Measurements from ENCODE around the gene KRT40. TPM values are rescaled to one million over a fixed set of nuclear protein-coding genes. Genes with fewer than 3 reads are reported as not detected.
A peak's percentile ranks its signal among the peaks of the same experiment; 100 is the strongest.
"Not testable (repeated sequence)": the region's sequence is repeated elsewhere in the genome, so short reads cannot be mapped to it uniquely, and the experiment has no call there.

Gene KRT40
- total RNA-seq (ENCODE audit: insufficient read depth, low replicate concordance) = not detected

DNA sequence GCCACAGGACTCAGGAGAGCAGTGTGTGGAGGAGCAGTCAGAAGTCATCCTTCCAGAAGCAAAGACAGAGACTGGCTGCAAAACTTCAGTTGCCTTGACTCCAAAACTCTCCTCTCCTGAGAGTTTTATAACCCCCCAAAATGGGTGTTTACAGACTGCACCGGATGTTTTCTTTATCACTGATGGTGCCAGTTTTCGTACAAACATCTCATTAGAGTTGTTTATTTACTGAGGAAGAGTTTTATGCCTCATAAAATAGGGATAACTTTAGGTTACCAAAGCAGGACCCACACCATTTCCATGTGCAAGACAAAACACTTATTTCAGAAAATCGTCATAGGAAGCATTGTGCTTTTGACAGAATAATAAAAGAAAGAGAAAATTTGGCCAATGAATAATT lies at the start of gene KRT40:
KRT40 (minus strand) TSS at position 101 of the 400 bp plus-strand sequence; CDS start at position 48, 53 bp downstream.
- DNase-seq (ENCODE audit: low spot score) = no peak

DNA sequence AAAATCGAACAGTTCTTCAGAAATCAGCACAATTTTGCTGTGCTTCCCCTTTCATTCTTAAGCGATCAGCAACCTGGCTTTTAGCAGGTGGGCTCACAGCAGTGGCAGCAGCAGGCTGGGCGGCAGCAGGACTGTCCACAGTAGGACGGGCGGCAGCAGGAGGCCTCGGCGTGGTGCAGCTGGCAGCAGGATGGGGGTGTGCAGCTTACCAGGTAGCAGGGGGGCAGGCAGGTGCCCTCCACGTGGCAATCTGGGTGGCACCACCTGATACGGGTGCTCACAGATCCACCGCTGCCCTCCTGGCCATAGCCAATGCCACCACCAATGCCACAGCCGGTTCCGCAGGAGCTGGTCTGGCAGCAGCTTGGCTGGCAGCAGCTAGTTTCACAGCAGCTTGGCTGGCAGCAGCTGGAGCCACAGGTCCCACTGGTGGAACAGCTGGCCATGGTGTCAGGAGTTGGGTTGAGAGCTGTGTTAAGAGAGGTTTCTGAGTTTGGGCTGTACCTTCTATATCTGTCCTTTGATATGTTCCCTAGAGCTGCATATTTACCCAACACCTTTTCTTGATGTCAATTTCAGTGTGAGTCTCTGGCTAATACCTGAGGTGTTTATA lies 45.6 kb upstream of the KRT40 start, which contains the start of gene KRTAP1-4:
KRTAP1-4 (minus strand) TSS at position 563 of the 613 bp plus-strand sequence; CDS start at position 446, 117 bp downstream.
- DNase-seq (ENCODE audit: low spot score) = no peak

DNA sequence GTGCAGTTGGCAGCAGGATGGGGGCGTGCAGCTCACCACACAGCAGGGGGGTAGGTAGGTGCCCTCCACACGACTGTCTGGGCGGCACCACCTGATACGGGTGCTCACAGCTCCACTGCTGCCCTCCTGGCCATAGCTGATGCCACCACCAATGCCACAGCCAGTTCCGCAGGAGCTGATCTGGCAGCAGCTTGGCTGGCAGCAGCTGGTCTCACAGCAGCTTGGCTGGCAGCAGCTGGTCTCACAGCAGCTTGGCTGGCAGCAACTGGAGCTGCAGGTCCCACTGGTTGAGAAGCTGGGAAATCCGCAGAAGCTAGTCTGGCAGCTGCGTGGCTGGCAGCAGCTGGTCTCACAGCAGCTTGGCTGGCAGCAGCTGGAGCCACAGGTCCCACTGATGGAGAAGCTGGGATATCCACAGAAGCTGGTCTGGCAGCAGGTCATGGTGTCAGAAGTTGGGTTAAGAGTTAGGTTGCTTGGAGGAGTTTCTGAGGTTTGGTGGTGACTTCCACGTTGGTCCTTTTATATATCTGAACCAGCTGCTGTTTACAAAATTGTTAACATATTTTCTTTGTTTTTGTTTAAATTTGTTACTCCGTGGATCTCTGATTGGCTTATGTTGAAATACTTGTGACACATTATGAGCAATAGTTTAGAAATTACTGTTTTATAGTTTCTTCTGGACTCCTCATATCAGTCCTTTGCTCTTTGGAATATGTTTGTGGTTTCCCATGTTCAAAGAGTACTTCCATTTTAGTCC lies 42.8 kb upstream of the KRT40 start, which contains the start of gene KRTAP1-5:
KRTAP1-5 (minus strand) TSS at position 494 of the 757 bp plus-strand sequence; CDS start at position 441, 53 bp downstream.
- DNase-seq (ENCODE audit: low spot score) = no peak

DNA sequence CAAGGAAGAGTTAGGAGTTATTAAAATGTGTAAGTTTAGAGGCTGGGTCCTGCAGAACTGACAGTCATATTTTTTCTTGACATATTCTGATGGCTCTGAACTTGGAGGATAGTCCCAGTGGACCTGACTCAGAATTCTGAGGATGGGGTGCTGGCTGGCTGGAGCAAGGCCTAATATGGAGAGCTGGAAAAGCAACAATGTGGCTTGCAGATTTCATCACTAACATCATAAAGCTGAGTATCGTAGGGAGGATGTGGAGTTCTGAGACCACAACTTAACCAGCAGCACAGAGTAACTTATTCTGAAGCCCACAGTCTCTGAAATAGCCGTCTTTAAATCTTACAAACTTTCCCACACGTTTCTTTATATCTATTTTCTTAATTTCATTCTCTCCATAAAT lies 40.6 kb upstream of the KRT40 start:
- DNase-seq (ENCODE audit: low spot score) = no peak

DNA sequence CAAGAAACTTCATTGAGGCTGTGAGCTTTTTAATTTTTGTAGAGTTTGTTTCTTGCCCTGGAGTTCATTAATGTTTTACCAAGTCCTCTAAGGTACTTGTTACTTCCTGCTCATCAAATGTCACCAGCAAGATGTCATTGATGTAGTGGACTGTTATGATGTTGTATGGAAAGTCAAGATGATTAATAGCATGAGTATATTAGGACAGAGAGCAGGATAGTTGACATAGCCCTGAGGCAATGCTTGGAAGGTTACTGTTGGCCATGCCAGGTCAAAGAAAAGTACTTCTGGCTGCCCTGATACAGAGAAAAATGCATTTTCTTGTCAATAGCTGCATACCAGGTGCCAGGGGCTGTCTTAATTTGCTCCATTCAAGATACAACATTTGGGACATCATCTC lies 36.2 kb upstream of the KRT40 start:
- no peak for DNase-seq (ENCODE audit: low spot score)

DNA sequence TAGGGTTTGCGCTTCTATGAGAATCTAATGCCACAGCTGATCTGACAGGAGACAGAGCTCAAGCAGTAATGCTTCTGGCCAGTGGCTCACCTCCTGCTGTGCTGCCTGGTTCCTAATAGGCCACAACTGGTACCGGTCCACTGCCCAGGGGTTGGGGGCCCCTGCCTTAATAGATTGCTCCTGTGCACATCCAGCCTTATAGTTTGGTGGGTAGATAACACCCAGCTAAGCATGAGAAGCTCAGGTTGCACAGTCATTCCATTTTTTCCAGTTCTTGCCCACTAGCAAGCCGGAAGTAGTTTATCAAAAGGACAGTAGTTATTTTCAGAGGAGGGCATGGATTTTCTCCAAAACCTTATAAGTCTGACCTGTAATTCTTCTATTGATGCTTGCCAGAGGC lies 35.3 kb upstream of the KRT40 start:
- no peak for DNase-seq (ENCODE audit: low spot score)

DNA sequence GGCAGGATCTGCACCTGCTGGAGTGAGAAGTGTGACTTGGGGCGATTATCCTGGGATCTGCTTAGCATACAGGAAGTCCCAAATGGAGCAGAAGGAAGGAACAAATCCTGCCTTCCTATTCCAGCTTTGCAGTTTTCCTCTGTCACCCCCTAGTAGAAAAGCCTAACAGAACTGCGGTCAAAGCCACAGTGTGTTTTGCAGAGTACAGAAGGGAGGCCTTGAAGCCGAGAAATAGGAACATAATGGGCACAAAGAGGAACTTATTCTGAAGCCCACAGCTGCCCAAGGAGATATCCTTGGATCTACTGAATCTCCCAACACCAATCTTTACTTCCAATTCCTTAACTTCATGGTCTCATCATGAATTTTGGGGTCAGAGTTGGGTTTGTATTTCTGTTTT lies 34.4 kb upstream of the KRT40 start:
- no peak for DNase-seq (ENCODE audit: low spot score)

DNA sequence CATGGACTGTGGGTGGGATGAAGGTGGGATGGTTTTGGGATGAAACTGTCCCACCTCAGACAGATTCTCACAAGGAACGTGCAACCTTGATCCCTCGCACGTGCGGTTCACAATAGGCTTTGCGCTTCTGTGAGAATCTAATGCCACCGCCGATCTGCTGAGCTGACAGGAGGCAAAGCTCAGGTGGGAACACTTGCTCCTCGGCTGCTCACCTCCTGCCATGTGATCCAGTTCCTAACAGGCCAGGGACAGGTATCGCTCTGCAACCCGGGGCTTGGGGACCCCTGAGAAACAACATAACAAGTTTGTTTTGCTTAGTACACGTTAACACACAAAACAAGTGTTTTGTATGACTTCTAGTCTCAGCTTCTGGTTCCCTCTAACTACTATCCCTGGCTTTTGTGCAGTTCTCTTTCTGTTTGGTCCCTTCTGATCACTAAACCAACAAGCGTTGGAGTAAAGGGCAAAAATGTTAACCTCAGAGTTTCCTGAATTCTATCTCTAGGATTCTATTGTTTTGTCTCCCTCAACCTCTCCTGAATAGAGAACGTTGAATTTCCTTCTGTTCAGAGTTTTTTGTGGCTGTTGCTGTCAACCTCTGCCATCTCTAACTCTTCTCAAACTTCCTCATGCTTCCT lies 32.6 kb upstream of the KRT40 start:
- no peak for DNase-seq (ENCODE audit: low spot score)

DNA sequence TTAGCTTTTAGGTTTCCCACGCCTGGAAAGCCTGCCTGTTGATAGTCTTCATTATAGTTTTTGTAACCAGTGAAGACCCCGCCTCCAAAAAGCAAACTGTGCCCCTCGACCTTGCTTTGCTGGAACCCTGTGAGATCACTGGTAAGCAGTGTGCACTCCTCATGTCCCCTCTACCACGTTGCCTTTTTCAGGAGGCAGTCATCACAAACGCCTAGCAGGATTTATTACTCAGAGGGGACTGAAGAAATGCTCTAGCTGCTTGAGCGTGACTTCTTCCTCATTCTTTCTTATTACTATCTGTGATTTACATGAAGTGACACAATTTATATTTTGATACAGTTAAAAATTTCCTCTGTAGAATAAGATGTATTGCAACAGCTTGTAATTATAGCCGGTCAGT lies 31.3 kb upstream of the KRT40 start:
- no peak for DNase-seq (ENCODE audit: low spot score)

DNA sequence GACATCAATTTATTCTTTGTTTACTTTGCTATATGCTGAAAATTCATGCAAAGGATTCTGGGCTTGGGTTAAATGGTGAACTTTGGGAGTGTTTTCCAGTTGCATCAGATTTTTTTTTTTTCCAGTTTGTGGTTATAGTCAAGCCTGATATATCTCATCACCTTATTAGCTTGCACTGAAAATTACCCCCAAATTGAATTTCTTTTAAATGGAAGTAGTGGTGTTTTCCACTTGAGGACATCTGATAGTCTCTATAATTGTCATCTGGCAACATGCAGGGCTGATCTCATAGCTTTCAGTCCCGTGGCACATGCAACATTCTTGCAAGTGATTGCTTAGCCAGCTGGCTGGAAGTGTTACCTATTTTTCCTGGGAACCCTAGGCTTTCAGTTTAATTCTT lies 29.5 kb upstream of the KRT40 start:
- DNase-seq (ENCODE audit: low spot score) = no peak

DNA sequence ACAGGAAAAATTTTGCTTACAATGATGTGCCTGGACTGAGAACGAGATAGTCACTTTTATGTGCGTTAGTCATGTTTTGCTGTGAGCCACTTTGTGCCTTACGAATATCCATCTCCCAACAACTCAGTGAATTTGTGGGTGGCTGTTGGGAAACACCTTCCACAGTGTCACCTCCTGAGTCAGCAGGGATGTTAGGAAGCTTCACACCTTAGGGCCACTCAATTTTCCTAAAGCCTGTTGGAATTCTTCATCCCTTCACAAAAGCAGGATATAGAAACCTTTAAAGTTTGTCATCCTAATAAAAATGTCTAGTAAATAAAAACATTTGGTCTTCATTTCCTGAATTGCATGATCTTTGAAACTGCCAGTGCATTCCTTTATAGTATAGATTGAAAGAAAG lies 29.1 kb upstream of the KRT40 start:
- DNase-seq (ENCODE audit: low spot score) = no peak

DNA sequence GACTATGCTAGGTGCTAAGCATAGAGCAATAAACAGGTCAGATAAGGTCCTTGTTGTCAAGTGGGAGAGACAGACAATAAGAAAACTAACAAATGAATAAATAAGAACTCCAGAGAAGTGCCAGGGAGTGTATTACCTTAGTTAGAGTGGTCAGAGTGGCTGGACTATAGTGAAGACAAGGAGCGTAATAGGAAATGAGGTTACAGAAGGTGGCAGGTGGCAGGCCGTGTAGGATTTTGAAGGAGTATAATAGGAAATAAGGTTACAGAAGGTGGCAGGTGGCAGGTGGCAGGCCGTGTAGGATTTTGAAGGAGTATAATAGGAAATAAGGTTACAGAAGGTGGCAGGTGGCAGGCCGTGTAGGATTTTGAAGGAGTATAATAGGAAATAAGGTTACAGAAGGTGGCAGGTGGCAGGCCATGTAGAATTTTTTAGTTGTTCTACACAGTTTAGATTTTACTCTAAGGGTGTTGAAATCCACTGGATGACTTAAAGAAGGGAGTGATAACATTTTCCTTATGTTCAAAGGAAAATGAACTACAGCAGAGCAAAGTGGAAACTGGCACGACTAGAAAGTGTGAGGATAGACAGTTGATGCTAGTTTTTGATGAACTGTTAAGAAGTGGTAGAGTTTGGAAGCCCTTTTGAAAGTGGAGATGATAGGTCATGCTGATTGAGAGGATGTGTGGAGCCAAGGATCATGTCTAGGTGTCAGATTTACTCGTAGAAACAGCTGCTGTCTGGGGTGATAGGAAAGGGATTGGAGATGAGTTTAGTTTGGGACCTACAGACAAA lies 28.4 kb upstream of the KRT40 start:
- no peak for DNase-seq (ENCODE audit: low spot score)

DNA sequence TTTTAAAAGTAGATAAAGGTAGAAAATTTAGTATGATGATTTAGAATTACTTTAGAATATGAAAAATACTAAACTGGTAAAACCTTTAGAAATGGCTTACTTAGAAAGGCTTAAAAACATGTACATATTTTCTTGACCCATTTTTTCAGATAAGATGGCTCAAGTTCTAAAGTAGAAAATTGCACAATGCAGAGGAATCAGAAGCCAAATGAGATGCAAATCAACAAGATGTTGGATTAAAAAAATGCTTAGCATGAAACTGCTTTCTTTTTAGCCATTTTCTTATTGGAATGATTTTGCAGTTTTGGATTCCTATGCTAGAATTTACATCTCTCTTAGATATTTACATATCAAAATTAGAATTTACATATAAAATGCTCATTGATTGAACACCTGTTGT lies 26.3 kb upstream of the KRT40 start:
- no peak for DNase-seq (ENCODE audit: low spot score)

DNA sequence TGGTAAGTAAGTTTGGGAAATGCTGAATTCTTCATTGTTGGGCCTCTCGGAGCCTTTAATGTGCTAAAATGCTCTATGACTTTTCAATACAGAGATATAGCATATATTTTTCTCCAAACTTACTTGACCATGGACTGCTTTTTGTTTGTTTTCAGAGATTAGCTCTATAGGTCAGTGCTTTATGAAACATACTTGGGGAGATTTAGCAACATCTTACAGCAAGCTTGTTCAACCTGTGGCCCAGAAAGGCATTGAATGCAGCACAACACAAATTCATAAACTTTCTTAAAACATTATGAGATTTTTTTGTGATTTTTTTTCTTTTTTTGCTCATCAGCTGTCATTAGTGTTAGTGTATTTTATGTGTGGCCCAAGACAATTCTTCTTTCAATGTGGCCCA lies 25.8 kb upstream of the KRT40 start:
- no peak for DNase-seq (ENCODE audit: low spot score)

DNA sequence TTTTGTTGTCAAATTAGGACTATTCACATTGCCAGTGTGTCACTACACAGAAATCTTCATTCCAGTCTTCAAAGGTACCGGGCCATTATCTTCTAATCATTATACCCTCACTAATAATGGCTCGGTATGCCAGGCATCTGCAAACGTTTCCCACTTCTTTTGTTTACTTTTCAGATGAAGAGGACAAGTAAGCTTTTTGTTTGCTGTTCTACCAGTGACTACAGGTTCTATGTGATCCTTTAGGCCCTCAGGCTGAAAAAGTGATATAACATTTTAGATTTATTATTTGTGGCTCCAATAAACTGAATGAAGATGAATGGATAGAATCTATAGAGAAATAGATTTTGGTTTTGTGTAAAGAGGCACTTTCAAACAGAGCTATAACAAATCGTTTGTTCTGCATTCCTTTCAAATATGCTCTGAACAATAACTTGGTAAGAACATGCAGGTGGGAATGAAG lies 25.2 kb upstream of the KRT40 start:
- DNase-seq (ENCODE audit: low spot score) = no peak

DNA sequence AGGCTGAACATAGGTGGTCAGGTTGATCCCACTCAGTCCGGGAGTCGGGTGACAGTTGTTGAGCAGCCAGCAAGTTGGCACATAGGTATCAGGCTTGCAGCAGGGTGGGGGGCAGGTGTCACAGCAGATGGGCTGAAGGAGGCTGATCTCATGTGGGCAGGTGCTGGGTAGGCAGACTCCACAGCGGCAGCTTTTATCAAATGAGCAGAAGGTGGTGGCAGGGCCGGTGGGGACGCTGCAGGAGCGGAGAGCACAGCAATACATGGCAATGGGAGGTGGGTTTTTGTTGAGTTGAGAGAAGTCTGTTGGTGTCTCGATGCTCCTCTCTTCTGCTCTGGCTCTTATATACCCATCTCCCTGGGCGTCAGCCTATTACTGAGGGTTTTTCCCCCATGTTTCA lies 24.7 kb upstream of the KRT40 start, which contains the start of gene KRTAP3-1:
KRTAP3-1 (minus strand) TSS at position 318 of the 400 bp plus-strand sequence; CDS start at position 264, 54 bp downstream.
- DNase-seq (ENCODE audit: low spot score) = no peak

DNA sequence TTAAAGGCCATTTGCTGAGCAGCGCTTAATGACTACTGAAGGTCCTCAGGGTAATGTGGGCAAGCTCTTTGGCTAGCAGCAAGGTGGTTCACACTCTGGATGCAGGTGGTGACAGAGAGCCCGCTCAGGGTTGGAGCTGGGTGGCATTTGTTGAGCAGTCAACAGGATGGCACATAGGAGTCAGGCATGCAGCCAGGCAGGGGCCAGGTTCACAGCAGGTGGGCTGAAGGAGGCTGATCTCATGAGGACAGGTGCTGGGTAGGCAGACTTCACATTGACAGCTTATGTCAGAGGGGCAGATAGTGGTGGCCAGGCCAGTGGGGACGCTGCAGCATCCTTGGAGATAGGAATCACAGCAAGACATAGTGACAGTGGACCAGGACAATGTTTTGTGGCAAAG lies 20.3 kb upstream of the KRT40 start:
- DNase-seq (ENCODE audit: low spot score) = no peak

DNA sequence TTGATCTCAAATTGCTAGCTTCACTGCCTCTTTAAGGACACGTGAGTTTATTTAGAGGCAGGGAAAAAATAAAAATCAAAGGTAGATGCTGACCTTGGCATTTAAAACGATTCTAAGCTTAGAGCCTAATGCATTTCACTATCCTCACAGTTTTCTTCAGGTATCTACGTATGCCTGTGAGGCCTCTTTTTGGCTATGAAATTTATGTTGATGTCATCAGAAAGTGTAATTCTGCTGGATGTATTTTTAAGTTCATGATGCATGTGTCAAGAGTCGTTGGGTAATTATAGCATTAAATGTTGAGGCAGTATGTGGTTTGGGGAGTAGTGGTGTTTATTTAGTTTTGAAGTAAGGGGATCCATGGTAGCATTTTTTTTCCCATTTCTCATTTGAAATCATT lies 19.8 kb upstream of the KRT40 start:
- DNase-seq (ENCODE audit: low spot score) = no peak

DNA sequence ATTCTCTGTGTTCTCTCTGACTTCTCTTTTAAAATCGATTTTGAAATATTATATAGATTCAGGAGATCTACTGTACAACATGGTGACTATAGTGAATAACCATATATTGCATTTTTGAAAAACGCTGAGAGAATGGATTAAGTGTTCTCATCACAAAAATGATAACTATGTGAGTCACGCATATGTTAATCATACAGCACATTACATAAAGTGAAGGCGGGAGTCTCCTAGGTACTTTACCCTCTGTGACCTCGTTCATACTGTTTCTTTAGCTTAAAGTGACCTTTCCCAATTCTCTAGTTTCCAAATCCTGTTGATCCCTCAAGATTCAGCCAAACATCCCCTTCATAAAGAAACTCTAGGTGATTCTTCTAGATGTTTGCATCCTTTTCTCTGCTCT lies 18.7 kb upstream of the KRT40 start:
- DNase-seq (ENCODE audit: low spot score) = peak; percentile 48

DNA sequence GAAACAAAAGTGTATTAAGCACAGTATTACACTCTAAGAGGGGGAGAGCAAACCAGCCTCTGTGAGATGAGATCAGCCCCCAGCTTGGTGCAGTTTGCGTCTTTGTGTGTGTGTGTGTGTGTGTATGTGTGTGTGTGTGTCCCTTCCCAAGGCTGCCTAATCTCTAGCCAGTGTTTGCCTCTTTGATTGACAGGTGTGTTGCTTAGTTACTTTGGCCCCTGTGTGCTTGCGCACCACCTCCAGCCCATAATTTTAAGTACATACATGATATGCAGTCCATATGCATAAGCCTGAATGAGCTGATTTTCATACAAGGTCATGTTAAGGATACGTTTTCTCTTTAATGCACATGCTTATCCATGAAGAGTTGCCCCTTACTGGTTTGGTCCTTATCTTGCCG lies 17.7 kb upstream of the KRT40 start:
- DNase-seq (ENCODE audit: low spot score) = no peak

DNA sequence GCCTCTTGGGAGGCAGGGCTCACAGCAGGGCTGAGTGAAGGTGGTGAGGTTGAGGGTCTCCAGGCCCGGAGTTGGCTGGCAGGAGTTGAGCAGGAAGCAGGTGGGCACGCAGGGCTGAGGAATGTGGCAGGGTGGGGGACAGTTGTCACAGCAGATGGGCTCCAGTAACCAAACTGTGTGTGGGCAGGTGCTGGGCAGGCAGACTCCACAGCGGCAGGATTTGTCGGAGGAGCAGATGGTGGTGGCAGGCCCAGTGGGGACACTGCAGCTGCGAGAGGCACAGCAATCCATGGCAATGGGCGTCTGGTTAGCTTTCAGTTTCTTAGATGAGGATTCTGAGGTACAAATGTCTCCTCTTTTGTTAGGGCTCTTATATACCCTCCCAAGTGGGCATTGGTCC lies 15.4 kb upstream of the KRT40 start, which contains the start of gene KRTAP3-2:
KRTAP3-2 (minus strand) TSS at position 344 of the 400 bp plus-strand sequence; CDS start at position 291, 53 bp downstream.
- DNase-seq (ENCODE audit: low spot score) = not testable (repeated sequence)
